GM19463 (cell line): ENCODE results near the gene MEDAG.

Experiments used
- ATAC-seq: cut with Tn5 transposase; IDR thresholded peaks from one replicate; pipeline ENCODE4 v1.9.1; 2021; ENCODE audit warnings: mild to moderate bottlenecking, moderate library complexity; ENCODE audit not compliant: unreplicated experiment

Gene MEDAG

DNA sequence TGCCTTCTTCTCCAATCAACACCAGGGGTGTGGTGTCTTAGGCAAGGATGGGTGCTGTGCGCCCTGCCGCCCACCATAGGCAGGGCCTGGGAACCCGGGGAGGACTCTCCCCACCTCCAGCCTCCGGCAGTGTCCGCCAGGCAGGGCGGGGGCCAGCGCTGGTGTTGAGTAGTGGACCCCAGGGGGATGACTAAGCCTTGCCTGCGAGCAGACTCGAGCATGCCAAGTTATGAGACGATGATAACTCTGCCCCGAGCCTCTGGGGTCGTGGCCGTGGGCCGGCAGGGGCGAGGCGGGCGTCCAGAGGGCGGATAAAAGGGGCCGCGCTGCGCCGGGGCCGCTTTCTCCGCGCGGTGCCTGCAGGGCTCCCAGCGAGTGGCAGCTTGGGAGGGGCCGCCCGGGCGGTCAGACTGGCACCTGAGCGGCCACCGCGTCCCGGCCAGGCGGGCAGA is at the start of gene MEDAG:
MEDAG (plus strand) TSS at position 340 of the 452 bp plus-strand sequence. CDS start 245 bp downstream, outside the sequence.
- ATAC-seq, result no peak

GRCh38 chr13:30857018-30857417 is 49.1 kb upstream of the MEDAG start:
- no peak for ATAC-seq

GRCh38 chr13:30857636-30858035 is 48.4 kb upstream of the MEDAG start:
- no peak for ATAC-seq

DNA sequence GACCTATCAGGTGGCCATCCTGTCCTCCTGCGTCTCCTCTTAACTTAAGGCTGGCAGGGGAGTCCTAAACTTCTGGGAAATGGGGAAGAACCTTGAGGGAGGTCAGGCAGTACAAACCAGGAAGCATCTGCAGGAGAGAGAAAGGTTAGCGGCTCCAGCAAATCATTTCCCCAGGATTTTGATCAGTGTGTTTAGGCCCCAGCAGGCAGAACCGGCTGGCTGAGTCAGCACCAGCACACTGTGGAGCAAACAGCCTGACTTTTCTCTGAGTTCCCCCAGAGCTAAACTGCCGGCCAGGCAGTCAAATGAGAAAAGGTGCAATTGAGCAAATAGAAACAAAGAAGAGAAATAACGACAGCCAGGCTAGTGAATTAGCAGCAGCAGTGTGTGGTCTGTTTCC is 46.7 kb upstream of the MEDAG start:
- ATAC-seq, result no peak

GRCh38 chr13:30861163-30861562 is 44.9 kb upstream of the MEDAG start:
- ATAC-seq, result no peak

GRCh38 chr13:30861836-30862467 is 44.1 kb upstream of the MEDAG start:
- ATAC-seq, result no peak

GRCh38 chr13:30862707-30863106 is 43.4 kb upstream of the MEDAG start:
- ATAC-seq, result no peak

DNA sequence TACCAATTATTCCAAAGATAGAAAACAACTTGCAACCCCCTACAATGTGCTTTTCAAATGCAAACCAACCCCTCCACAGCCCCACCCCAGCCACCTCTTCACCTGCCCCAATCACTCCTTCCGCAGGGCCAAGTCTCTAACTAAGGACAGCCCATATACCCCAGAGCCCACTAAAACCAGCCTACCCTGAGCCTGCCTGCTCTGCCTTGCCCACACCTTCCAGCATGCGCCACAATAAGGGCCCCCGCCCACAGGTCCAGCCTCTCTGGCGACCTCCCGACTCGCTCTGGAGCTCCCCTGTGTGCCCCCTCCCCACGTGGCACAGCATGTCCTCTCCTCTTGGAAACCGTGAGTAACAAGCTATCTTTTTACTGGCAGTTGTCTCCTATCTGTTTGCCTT is 42.8 kb upstream of the MEDAG start:
- ATAC-seq, result no peak

GRCh38 chr13:30863796-30864195 is 42.3 kb upstream of the MEDAG start:
- ATAC-seq, result no peak

- ATAC-seq, result no peak
These were observed 41.5 kb upstream of the MEDAG start for GRCh38 chr13:30864433-30865122.

- peak; percentile 90 for ATAC-seq
These were observed 40.7 kb upstream of the MEDAG start for GRCh38 chr13:30865123-30866049.

GRCh38 chr13:30866677-30867076 is 39.4 kb upstream of the MEDAG start:
- ATAC-seq, result no peak

GRCh38 chr13:30867089-30867669 is 38.9 kb upstream of the MEDAG start:
- ATAC-seq, result no peak

- no peak for ATAC-seq
These were observed 37.1 kb upstream of the MEDAG start for GRCh38 chr13:30868799-30869470.

GRCh38 chr13:30869491-30869890 is 36.6 kb upstream of the MEDAG start:
- ATAC-seq, result no peak

GRCh38 chr13:30870049-30870884 is 35.8 kb upstream of the MEDAG start:
- peak; percentile 75 for ATAC-seq

DNA sequence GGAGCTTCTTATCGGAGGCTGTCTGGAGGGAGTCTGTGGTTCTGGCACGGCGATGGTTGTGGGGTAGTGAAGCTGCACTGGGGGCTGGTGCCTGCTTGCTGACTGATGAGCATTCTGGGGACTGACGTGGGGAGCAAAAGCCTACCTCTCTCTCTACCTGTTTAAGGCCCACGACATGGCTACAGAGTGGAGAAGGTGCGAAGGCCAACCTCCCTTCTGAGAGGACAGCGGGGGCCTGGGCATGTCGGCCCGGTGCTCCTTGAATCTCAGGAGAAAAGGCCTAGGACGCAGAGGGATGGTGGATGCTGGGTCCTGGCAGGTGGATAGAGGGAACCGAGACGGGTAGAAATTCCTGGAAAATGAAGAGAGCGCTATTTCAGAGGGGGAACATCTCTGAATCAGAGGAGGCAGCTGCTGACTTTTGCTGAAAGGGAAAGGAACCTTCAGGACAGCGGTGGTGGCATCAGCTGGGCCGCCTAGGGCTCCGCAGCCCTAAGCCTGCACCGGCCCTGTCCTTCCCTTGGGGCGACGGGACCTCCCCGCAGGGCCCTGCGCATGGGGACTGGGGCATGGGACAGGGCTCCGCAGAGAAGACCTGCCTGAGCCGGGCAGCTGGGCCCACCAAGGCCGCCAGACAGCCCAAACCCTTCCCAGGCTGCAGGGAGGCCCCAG is 35.0 kb upstream of the MEDAG start:
- ATAC-seq, result no peak

DNA sequence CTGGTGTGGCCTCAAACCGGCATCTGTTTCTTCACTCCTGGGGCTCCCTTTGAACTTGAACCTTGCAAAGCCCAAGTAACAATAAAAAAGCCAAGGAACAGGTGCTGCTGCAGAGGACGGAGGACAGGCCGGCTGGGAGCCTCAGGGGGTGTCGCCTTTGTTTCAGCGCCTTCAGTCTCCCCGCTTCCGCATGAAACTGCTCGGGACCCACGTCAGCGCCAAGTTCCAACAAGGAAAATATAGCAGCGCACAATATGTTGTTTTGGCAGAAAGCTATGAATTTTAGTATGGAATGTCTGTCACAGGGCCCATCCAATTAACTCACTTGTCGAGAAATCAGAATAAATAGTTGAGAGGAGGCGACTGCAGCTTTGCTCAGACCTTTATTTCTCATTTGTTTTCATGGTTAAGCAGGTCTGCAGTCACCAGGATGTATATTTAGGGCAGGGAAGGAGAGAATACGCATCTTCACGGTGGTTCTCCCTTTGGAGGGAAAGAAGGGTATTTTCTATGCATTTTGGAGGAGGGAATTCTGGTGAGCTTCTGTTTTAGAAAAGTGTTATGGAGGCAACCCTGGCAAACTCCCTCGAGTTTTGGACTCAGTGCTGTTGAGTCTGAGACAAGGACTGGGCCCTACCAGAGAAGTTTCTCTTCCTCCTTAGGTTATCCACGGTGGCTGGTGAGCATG is 34.3 kb upstream of the MEDAG start:
- ATAC-seq, result no peak

DNA sequence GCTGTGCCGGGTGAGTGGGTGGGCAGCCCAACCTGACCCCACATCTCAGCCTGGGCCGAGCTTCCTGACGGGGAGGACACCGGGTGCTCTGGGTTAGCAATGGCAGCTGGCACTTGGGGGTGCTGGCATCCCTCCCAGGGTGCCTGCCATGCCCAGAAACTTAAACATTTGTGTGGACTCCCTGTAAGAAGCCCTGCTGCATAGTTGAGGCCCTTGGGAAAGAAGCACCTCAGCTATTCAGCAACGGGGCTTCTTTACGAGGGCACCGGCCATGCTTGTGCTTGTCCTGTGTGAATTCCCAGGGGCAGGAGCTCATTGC is 33.8 kb upstream of the MEDAG start:
- no peak for ATAC-seq
